Fibroblast of skin of scalp (primary cell): Measurements from ENCODE around the gene TANGO2. TPM values are rescaled to one million over a fixed set of nuclear protein-coding genes. Genes with fewer than 3 reads are reported as not detected.

Experiments
- DNase-seq: peaks from one replicate; pipeline ENCODE4 v3.0.0-alpha.2; 2013
- polyA plus RNA-seq, 2 experiments: library from polyadenylated mRNA; unstranded; fragments of 120-200 nt; gene quantifications; one replicate each; pipeline ENCODE4 v1.2.1, GENCODE V29; 2013; ENCODE audit not compliant: insufficient read length in 2 of 2

The TANGO2 gene, protein sequence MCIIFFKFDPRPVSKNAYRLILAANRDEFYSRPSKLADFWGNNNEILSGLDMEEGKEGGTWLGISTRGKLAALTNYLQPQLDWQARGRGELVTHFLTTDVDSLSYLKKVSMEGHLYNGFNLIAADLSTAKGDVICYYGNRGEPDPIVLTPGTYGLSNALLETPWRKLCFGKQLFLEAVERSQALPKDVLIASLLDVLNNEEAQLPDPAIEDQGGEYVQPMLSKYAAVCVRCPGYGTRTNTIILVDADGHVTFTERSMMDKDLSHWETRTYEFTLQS
- polyA plus RNA-seq (2013, experiment 1 of 2; ENCODE audit: insufficient read length): 23.4 TPM
- 20.0 TPM for polyA plus RNA-seq (2013, experiment 2 of 2; ENCODE audit: insufficient read length)

DNA sequence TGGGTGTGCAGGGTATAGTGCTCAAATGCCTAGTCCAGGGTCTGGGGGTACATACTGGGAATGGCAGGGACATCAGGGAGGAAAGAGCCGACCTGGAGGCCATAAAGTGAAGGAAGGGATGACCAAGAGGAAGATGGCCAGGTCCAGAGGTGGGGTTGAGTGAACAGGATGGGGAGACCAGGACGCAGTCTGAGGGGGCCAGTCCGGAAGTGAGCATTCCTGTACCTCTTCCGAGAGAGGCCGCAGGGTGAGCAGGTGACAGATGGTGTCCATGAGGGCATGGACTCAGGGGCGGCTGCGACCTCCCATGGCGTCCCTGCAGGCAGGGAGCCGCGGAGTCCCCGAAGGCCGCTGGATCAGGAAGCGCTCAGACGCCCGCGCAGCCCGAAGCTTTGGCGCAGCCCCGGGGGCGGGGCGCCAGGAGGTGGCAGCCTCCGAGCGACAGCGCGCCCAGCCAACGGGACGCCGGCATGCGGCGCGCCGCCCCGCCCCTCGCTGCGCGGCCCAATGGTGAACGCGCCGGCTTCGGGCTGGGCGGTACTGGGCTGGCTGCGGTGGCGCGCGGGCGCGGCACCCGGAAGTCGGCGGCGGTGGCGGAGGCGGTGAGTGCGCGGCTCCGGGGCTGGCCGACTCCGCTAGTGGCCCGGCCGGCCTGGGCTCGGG lies at the start of gene TANGO2:
TANGO2 (plus strand) TSS at position 578 of the 663 bp plus-strand sequence. CDS start 15,689 bp downstream, outside the sequence.
- DNase-seq: peak; percentile 91

DNA sequence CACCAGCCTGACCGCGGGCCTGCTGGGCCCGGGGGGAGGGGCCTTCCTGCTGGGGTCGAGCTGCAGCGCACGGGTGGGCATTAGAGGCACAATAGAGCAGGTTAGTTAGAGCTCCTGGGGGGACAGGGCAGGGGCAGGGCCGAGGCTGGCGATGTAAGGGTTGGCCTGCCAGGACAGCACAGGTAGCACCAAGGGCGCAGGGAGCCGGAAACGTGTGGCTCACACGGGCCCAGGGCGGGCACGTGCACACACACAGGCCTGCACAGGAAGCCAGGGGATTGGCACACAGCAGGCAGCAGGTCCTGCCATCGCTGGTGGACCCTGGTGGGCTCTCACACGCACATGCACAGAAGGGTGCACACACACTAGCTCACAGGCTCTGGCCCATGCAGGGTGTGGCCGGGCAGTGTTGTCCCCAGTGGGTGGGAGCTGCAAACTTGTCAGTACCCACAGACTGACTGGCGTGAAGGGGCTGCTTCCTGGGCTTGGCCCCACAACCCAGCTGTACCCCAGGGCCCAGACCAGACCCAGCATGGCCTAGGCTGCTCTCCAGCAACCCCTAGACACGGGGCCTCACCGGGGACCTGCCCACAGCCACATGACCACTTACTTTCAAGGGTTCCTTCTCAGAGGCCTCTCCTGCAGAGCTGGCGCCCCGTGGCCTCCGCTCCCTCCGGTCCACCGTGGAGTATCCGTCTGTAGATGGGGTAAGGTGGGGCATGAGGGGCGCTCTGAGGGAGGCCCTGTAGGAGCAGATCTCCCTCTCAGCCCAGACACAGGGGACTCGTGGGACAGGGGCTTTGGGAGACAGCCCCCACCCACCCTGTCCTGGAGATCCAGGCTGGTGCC lies 49.4 kb upstream of the TANGO2 start:
- no peak for DNase-seq

DNA sequence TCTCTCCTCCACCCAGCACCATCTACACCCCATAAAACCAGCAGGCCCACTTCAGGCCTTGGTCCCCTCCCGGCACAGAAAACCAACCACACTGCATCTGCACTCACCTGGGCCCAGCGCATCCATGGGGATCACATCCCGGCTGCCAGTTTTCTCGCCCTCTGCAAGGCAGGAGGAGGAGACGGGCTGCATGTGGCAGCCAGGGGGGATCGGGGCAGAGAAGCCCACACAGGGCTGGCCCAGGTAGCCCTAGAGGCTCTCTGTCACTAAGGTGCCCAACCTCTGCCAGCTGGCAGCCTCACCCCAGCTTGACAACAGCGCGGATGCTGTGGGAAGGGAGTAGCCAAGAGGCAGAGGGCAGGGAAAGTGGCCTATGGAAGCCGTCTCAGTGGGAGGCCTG lies 48.7 kb upstream of the TANGO2 start:
- no peak for DNase-seq

DNA sequence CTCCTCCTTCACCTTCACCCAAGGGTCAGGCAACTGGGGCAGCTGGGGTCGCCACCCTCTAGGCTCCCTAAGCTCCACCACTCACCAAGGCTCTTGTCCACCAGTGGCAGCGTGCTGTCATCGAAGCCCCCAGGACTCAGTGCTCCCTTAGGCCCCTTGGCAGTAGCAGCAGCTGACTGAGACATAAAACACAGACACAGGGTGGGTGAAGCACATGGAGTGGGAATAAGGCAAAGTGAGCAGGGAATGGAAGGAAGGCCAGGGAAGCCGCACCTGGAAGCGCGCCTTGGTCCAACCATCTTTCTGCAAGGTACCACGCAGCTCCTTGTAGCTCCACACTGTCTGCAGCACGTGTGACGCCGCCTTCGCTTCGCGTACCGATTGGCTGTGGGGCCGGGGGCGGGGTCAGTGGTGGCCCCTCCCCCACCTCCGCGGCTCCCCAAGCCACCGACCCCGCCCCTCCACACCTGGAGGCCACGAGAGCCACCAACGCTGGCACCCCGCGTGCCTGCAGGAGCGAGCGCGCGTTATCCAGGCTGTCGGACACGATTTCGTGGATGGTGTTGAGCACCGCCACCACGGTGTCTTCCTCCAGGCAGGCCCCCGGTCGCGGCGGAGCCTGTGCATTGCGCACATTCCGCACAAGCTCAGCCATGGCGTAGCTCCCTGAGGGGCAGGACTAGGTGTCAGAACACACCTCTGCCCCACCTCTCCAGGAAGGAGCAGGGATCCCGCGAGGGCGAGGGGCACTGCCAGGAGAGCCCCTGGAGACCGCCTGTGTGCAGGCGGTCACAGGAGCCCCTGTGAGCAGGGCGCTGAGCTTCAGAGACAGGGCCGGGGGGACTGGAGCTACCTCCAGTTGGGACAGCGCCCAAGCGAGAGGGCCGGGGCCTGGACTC lies 48.0 kb upstream of the TANGO2 start:
- no peak for DNase-seq

DNA sequence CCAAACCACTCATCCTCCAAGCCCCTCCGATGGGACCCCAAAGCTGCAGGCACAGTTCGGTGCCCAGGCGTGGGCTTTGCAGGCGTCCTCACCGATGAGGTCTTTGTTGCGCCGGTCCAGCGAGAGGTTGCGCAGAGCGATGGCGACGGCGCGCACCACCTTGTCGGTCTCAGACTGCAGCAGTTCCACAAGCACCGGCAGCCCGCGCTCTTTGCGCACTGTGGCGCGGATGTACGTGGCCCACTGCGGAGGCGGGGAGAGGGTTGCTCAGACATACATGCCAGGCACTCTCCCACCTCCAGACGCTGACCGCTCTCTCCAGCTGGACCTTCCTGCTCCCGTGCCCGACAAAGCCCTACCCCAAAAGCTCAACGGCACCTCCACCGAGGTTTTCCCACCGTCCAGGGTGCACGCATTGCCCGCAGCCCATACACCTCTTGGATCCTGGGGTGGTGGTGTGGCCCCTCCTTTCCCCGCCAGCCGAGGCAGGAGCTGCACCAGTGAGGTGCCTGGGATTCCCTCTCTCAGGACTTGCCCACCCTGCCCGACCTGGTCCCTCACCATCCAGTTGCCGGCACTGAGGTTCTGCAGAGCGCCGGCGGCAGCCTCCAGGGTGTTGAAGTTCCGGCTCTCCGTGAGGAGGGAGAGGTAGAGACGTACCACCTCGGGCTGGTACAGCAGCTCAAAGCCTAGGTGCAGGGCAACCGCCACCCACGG lies 47.2 kb upstream of the TANGO2 start:
- DNase-seq: no peak

DNA sequence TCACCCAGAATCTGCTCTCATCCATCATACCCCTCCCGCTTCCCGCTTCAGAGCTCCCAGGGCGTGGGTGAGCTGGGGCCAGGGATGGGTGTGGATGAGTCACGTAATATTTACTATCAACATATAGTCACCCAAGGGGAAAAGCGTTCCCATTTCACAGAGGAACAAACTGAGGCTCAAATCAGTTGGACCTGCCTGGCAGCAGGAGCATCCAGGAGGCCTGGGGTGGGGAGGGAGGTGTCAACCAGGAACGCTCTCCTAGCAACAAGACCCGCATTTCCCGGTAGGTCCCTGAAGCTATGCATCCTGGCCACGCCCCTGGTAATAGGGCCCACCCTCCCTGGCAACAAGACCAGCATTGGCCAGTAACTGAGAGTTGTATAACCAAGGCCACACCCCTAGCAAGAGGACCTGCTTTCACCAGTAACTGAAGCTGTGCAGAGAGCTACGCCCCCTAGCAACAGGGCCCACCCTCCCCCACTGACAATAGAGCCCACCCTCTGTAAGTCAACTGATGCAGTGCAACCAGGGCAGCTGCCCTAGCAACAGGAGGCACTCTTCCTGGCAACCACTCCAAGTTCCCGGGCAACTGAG lies 46.5 kb upstream of the TANGO2 start:
- peak; percentile 55 for DNase-seq

DNA sequence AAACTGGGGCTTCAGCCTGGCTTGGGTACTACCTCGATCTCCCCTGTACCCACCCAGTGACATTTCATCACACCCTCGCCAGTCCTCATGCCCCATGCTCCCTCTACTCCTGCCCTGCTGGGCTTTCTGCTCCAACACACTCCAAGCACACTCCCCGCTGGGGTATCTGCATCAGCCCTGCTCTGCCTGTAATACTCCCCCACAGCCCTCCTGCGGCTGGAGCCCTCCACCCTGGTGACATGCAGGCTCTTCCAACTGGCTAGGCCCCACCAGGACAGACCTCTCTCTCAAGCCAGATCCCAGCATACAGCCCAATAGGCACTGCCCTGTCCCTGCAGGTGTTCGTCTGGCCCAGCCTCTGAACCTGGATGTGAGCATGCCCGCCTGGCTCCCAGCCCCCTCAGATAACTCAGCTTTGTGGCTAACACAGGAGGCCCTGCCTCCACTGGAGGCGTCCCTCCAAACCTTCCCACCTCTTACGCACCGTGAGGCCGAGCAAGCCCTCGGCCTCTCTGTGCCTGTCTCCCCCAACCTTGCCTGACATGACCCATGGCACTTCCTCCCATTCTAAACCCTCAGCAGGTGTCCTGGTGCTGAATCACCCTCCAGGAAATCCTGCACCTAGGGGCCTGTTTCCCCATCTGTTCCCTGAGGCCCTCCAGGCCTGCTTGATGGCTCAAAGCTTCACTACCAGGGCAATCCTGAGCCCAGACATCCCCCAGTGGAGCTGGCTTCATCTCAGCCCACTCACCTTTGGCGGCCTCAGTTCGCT lies 45.8 kb upstream of the TANGO2 start:
- no peak for DNase-seq

DNA sequence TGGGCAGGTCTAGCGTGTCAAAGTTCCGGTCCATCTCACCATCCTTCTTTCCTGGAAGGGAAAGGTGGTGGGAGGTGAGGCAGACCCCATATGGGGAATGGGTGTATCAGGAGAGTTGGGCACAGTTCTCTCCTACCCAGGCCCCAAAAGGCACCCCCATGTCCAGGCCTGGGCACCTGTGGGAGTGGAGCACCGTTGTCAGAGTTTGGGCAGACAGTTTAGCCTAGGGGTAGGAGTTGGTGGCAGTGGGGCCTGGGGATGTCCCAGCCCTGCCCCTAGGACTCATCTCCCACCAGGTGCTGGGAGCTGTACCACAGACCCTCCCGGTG lies 45.2 kb upstream of the TANGO2 start:
- no peak for DNase-seq

DNA sequence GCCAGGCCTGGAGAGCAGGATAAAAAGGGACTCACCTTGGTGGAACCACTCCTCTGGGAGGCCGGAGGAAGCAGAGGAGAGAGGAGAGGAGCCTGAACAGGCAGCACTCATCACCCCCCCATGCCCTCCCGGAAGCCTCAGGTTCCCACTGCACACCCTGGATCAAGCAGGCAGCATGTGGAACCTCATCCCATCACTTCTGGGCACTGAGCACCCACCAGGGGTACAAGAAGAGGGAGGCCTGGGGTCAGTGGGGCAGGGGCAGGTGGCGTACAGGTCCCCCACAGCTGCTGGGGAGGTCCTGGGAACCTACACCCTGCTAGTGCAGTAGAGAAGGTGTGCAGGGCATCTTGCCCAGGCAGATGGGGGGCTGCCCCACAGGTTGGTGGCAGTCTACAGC lies 44.2 kb upstream of the TANGO2 start:
- no peak for DNase-seq

DNA sequence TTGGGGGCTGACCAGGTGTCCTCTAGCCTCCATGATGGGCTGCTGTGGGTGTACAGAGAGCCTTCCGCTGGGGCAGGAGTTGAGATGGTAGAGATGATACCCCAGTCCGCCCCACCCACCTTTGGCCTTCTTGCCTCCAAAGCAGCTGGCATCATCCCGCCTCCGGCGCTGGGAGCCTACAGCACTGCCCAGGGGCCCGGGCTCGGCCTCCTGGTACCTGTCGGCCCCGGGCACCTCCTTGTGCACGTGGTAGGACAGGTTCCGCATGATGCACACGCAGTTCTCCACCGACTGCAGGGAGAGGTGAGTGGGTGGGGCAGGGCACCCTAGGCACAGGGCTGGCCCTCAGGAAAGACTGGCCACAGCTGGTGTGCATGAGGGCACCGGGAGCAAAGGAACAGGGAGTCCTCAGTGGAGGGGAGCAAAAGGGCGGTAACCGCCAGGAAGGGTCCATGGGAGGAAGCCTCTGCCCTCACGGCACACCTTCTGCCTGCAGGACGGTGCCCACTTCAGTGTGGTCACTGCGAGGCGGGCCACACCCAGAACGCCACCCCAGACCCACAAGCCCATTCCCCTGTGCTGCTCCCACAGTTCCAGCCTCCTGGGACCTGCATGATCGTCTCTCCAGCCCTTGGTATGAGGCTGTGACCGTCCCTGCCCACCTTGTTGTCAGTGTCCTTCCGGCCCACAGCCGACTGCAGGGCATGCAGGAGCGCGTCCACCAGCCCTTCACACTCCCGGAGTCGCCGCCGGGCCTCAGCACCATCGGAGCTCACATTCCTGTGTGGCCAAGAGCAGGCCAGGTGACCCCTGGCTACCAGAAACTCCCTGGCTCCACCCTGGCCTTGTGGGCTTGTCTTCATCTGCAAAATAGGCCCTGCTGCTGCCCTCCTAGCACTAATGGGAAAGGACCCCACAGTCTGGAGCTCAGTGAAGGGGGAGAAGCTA lies 43.3 kb upstream of the TANGO2 start:
- no peak for DNase-seq

DNA sequence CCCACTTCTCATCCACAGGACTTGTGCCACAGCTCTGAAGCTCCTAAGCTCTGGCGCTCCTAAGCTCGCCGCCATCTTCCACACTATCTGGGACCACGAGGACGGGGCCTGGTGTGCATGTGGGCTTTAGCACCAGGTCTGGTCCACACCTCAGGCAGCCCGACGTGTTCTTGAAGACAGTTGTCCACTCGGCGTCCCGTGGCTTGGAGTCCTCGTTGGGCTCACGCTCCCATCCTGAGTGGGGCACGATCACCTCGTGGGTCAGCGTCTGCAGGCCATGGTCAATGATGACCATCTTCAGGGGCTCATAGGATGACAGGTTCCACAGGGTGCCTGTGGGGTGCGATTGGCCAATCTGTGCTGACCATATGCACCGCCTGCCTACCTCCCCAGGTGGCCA lies 42.2 kb upstream of the TANGO2 start:
- DNase-seq: no peak

DNA sequence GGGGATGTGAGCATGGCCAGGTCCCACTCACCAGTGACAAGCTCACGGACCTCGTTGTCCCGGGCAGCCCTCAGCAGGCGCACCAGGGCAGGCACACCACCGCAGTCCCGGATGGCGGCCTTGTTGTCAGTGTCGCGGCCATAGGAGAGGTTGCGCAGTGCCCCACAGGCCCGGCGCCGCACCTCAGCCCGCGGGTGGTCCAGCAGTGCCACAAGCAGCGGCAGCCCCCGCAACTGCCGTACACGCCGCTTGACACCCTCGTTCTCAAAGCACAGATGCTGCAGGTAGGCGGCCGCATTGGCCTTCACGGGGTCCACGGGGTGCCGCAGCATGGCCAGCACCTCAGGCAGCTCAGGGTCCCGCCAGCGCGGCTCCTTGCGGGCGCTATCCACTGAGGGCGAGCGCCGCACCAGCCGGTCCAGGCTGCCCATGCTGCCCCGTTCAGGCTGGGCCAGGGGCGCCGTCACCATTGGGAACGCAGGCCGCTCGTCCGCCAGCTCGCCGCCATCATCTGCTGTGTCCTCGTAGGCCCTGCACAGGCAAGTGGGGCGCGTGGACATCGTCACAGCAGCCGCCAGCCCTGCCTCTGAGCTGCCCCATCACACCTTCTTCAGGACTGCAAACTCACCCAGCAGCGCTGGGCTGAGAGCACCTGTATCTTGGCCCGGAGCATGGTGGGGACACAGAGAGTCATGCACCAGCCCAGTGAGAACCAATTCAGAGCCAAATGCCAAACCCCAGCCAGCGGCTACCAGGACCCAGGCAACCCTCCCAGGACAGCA lies 41.0 kb upstream of the TANGO2 start:
- DNase-seq: no peak

DNA sequence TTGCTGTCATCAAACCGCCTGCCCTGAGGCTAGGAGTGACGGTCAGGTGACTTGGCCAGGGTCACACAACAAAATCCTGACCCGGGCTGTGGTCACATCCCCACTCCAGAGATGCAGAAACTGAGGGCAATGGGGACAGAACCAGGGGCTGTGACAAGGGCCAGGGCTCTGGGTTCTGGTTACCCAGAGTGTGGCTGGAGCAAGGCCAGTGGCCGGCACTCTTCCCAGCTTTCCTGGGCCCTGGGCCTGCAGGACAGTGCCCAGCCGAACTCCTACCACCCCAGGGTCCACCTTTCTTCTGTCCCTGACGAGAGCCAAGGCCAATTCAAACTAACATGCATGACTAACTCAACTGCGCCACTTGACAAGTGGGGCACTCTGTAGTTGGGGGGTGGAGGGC lies 40.1 kb upstream of the TANGO2 start:
- no peak for DNase-seq

DNA sequence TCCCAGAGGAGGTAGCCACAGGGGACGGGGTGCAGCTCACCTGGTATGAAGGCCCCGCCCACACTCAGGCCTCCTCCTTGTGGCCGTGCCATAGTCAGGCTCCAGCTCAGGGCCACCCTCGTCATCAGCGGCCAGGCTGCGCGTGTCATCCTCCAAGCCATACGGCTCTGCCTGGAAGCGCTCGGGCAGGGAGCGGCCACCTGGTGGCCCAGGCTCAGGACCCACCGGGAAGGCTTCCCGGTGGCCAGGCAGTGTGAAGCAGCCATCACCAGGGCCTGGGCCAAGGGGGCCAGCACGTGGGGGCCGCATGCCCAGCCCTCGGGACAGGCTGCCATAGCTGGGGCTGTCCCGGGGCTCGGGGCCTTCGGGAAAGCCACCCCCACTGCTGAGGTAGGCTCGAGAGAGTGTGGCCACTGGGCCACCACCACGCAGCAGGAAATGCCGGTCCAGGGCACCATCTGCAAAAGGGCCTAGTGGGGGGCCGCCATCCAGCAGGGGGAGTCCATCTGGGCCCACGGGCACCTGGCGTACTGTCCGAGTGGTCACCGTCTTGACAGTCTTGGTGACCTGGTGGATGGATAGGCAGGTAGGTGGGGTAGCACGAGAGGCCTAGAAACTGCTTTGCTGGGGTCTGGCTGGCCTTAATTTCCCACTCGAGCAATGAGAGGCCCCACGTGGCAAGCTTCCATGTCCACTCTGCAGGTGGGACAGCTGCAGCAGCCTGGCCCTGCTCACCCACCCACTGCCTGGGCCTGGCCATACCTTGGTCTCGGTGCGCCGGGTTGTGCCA lies 39.5 kb upstream of the TANGO2 start:
- no peak for DNase-seq

DNA sequence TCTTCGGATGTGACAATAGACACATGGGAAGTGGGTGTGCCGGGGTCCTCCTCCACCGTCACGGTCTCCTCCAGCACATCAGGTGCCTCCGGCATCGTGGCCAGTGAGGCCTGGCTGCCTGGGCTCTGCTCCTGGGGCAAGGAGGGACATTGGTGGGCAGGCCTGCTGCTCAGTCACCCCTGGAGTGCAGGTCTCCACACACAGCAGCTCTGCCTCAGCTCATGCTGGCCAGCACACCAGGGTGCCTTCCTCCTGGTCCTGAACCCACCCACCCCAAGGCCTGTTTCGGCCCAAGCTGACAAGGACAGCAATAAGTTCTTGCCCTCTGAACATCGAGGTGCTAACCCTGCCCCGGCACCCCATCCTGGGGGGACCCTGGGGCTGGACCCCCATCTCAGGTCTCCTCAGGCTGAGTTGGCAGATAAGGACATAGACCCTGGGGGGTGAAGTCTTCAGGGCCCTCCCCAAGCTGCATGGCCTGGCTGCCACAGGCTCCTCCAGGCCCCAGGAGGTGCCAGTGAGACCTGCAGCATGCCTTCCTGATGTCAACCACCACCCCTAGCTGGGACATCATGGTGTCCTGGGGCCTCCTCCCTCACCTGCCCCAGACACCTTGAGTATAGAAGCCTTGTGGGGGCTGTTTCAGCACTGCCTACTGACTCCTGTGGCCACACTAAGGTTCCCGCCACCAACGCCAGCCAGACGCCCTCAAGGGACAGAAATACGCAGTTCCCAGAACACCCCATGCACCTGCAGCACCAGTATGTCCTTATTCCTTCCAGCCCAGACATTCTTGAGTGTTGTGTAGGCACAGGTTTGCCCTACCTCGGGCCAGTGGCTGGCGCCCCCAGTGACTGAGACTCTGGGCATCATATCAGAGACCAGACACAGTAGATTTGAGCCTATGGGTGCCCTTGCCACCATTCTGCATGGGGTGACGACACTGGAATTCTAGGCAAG lies 38.7 kb upstream of the TANGO2 start:
- DNase-seq: no peak

DNA sequence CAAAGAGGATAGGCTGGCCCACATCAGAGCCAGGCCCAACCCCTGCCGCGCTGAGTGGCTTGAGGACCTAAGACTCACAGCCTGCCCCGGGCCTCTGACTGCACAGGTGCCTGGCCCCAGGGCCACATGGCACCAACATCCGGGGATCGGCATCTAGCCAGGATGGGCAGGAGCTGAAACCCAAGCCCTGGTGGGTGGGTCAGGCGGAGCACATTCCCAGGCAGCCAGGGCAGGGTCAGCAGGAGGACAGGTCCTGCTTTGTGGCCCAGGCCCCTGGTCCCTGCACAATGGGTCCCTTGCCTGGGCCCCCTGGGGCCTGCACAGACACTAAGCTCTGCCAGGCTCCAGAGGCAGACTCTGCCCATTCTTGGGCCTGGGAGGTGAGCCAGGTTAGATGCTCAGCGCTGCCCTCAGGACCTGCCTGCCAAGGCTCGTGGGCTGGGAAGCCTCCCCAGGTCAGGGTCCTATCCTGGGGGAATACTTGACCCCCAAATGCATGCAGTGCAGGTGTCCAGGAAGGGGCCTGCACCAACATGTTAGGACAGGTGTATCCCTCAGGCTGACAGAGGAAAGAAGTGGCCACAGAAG lies 37.8 kb upstream of the TANGO2 start:
- no peak for DNase-seq
